GM20431 (cell line): ENCODE measurements around the gene DSTYK.

ENCODE experiments used
- in situ Hi-C: fragments of 300-500 bp; cut with MseI, MboI; formaldehyde crosslinking; loops from one replicate; pipeline ENCODE4 v1.15.0; 2020; ENCODE audit warnings: low sequenced_read_pairs; ENCODE audit not compliant: unreplicated experiment

The DSTYK gene

GRCh38 chr1:205095422-205095821 is 116.1 kb downstream of the DSTYK start:
- in situ Hi-C loops: no loop called here
